ENCODE data around the gene NPTX1. TPM values are rescaled to one million over a fixed set of nuclear protein-coding genes. Genes with fewer than 3 reads are reported as not detected.

The NPTX1 gene
- polyA plus RNA-seq, 1 donor from 2014 or later, result 0.56 TPM

DNA sequence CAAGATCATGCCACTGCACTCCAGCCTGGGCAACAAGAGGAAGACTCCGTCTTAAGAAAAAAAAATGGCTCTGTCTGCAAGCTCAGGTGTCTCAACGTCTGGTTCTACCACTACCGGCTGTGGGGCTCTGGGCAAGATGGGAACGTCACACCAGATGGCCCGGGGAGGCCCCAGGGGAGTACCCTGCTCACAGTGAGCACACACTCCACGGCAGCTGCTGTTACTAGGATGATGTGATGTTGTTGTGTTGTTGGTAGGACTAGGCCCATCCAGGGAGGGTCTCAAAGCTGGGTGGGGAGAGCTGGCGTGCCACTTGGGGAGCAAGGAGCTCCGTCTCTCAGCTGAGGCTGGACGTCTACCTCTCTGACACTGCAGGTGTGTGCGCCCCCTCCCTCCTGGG lies 9.4 kb upstream of the NPTX1 start:
- H3K9ac ChIP-seq (ENCODE audit: low read length), result no peak overlapping the region
- no peak overlapping the region for H2AFZ ChIP-seq (ENCODE audit: low read depth, low read length)
- no peaks in the 10 kb centered on the region for H3K9me3 ChIP-seq (ENCODE audit: low read length)
- peaks cover 16% of the 10 kb centered on the region for H3K27me3 ChIP-seq (ENCODE audit: insufficient read depth, low read depth, low read length)
- no peaks in the 10 kb centered on the region for H4K20me1 ChIP-seq (ENCODE audit: insufficient read depth)
- no peak overlapping the region for H3K4me2 ChIP-seq (ENCODE audit: low read length)
- TF ChIP-seq RAD21 (conservative IDR thresholded peaks at IDR 0.05) (no peak), MXI1 (conservative IDR thresholded peaks at IDR 0.05; ENCODE audit: poor library complexity, severe bottlenecking) (no peak), EP300 (conservative IDR thresholded peaks at IDR 0.05; ENCODE audit: poor library complexity, severe bottlenecking) (no peak), EZH2 (IDR thresholded peaks at IDR 0.05; ENCODE audit: borderline replicate concordance, insufficient read depth, low read length, poor library complexity, severe bottlenecking) (no peak), POLR2AphosphoS5 (IDR thresholded peaks at IDR 0.05) (no peak), SMC3 (conservative IDR thresholded peaks at IDR 0.05; ENCODE audit: poor library complexity) (no peak), TAF1 (IDR thresholded peaks at IDR 0.05; ENCODE audit: low read depth) (no peak)
- TF ChIP-seq, protein P1, sequence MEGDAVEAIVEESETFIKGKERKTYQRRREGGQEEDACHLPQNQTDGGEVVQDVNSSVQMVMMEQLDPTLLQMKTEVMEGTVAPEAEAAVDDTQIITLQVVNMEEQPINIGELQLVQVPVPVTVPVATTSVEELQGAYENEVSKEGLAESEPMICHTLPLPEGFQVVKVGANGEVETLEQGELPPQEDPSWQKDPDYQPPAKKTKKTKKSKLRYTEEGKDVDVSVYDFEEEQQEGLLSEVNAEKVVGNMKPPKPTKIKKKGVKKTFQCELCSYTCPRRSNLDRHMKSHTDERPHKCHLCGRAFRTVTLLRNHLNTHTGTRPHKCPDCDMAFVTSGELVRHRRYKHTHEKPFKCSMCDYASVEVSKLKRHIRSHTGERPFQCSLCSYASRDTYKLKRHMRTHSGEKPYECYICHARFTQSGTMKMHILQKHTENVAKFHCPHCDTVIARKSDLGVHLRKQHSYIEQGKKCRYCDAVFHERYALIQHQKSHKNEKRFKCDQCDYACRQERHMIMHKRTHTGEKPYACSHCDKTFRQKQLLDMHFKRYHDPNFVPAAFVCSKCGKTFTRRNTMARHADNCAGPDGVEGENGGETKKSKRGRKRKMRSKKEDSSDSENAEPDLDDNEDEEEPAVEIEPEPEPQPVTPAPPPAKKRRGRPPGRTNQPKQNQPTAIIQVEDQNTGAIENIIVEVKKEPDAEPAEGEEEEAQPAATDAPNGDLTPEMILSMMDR (IDR thresholded peaks at IDR 0.05; ENCODE audit: poor library complexity, severe bottlenecking), result no peak
- TF ChIP-seq, protein P2, sequence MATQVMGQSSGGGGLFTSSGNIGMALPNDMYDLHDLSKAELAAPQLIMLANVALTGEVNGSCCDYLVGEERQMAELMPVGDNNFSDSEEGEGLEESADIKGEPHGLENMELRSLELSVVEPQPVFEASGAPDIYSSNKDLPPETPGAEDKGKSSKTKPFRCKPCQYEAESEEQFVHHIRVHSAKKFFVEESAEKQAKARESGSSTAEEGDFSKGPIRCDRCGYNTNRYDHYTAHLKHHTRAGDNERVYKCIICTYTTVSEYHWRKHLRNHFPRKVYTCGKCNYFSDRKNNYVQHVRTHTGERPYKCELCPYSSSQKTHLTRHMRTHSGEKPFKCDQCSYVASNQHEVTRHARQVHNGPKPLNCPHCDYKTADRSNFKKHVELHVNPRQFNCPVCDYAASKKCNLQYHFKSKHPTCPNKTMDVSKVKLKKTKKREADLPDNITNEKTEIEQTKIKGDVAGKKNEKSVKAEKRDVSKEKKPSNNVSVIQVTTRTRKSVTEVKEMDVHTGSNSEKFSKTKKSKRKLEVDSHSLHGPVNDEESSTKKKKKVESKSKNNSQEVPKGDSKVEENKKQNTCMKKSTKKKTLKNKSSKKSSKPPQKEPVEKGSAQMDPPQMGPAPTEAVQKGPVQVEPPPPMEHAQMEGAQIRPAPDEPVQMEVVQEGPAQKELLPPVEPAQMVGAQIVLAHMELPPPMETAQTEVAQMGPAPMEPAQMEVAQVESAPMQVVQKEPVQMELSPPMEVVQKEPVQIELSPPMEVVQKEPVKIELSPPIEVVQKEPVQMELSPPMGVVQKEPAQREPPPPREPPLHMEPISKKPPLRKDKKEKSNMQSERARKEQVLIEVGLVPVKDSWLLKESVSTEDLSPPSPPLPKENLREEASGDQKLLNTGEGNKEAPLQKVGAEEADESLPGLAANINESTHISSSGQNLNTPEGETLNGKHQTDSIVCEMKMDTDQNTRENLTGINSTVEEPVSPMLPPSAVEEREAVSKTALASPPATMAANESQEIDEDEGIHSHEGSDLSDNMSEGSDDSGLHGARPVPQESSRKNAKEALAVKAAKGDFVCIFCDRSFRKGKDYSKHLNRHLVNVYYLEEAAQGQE (IDR thresholded peaks at IDR 0.05; ENCODE audit: borderline replicate concordance), result no peak
- H3K79me2 ChIP-seq (replicated peaks; ENCODE audit: insufficient read depth, low read length), result no peaks in the 10 kb centered on the region
- H3K36me3 ChIP-seq (ENCODE audit: insufficient read depth, low read length), result no peaks in the 10 kb centered on the region
- H3K27ac ChIP-seq (ENCODE audit: low read length), result no peak overlapping the region
- H3K4me3 ChIP-seq (ENCODE audit: low read length), result no peak overlapping the region
- no peaks in the 10 kb centered on the region for H3K9me2 ChIP-seq (ENCODE audit: insufficient read depth, low read length)
- H3F3A ChIP-seq (ENCODE audit: insufficient read depth, low read length, poor library complexity, severe bottlenecking), result no peaks in the 10 kb centered on the region

DNA sequence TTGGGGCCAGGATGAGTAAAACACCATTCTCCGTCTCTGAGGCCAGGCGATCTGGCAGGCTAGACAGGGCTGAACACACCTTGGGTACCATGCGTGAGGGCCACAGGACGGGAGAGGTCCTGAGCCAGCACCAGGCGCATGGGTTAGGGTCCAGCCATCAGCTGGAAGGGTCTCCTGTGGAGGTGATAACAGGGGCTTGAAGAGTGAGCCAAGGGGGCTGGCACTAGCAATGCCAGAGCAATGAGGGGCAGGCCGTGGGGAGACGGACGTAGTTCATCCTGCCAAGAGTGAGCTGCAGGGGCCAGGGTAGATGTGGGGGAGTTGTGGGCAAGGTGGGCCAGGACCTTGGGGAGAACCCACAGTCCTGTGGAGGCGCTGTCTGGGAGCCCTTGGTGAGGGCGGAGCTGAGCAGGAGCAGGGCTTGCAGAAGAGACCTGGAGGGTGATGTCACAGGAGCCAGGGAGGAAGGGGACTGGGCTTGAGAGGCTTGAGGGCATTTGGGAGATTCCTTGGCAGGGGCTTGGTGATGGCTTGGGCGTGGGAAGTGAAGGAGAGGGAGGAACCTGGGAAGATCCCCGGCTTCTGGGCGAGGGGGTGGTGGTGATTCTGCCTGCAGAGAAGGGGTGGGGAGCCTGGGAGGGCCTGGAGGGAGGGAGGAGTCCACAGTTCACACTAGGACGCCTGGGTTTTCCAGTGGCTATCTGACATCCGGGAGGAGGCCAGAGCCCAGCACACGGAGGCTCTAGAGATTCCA lies 6.3 kb upstream of the NPTX1 start:
- Histone ChIP-seq H3K27me3 (ENCODE audit: insufficient read depth, low read depth, low read length) (peaks cover 46% of the 10 kb centered on the region), H3K9me3 (ENCODE audit: low read length) (no peaks in the 10 kb centered on the region), H3K9ac (ENCODE audit: low read length) (no peak overlapping the region), H4K20me1 (ENCODE audit: insufficient read depth) (no peaks in the 10 kb centered on the region), H3K27ac (ENCODE audit: low read length) (no peak overlapping the region), H2AFZ (ENCODE audit: low read depth, low read length) (no peak overlapping the region), H3K4me3 (ENCODE audit: low read length) (no peak overlapping the region), H3K4me2 (ENCODE audit: low read length) (no peak overlapping the region), H3F3A (ENCODE audit: insufficient read depth, low read length, poor library complexity, severe bottlenecking) (no peaks in the 10 kb centered on the region), H3K9me2 (ENCODE audit: insufficient read depth, low read length) (no peaks in the 10 kb centered on the region), H3K79me2 (replicated peaks; ENCODE audit: insufficient read depth, low read length) (no peaks in the 10 kb centered on the region), H3K36me3 (ENCODE audit: insufficient read depth, low read length) (no peaks in the 10 kb centered on the region)
- TF ChIP-seq POLR2AphosphoS5 (IDR thresholded peaks at IDR 0.05) (no peak), TAF1 (IDR thresholded peaks at IDR 0.05; ENCODE audit: low read depth) (no peak), EP300 (conservative IDR thresholded peaks at IDR 0.05; ENCODE audit: poor library complexity, severe bottlenecking) (no peak), RAD21 (conservative IDR thresholded peaks at IDR 0.05) (no peak), EZH2 (IDR thresholded peaks at IDR 0.05; ENCODE audit: borderline replicate concordance, insufficient read depth, low read length, poor library complexity, severe bottlenecking) (no peak)
- TF ChIP-seq, protein P2 (IDR thresholded peaks at IDR 0.05; ENCODE audit: borderline replicate concordance), result no peak
- TF ChIP-seq, protein P1 (IDR thresholded peaks at IDR 0.05; ENCODE audit: poor library complexity, severe bottlenecking), result no peak

All from neural cell (in vitro differentiated cells).